AG08396 (cell line): ENCODE results near the gene IP6K2.

Source experiments
- DNase-seq: peaks from one replicate; pipeline ENCODE4 v3.0.0; 2012; ENCODE audit warnings: low spot score, mixed read lengths

IP6K2 gene

DNA sequence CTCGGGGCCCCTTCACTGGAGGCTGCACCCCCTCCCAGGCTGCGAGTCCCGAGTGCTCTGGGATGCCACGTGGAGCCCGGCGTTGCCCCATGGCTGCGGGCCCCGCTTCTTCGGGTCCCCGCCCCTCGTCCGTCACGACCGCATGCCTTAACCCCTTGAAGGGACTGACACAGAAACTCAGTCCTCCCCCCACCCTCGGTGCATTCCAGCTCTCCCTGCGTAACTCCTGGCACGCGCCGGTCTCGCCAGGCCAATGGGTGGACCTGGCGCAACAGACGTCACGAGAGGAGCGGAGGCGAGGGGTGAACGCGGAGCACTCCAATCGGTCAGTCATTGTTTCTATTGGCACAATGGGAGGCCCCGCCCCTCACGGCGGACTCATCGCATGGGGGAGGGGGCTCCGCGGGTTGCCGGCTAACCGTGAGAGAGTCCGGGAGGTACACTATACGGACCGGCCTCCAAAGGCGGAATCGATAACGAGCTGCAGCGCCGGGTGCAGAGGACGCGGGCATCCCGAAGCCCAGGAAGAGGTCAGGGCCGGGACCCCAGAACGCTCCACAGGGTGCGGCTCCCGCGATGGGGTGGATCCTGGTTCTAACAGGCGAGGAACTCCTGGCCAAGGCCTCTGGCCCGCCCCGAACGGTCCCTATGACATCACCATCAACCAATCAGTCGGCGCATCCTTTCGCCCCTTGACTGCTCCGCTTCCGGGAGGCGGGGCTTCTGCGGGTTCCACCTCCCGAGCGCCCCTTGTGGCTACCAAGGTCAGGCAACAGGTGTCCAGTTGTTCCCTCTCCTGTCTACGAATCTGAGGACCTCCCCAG lies 53.3 kb downstream of the IP6K2 start:
- DNase-seq: peak; percentile 98

DNA sequence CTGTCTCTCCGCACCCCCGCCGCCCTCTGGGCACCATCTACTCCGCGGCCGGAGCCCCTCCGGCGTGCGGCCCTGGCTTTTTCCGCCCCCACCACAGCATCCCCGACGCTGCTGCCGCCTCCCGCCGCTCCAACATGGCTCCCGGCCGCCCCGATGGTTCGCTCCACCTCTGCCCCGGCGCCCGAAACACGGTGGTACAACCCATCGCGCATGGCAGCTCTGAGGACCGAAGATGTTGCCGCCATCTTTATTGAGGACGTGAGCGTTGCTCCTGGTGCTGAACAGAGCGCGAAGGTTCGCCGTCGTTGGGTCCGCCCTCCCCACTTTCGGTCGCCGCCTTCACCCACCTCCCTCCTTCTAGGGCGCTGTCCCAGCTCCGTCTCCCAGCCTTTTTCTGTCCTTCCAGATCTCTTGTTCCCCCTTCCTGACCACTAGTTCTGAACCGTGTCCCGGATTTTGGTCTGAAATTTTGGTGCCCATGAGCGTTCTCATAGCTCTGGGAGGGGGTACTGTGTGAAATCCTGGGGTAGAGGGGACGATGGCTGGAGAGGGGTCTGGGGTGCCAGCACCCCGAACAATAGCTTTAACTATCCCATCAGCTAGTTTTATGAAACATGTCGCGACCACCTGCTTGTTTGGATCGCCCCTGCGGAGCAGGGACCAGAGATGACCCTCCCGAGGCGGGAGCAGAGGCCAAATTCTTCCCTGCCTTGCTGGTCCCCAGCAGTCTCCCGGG lies 54.1 kb downstream of the IP6K2 start, which contains the start of gene CELSR3:
TSS of gene CELSR3 (minus strand) at position 134 of the 736 bp plus-strand sequence. CDS start 252 bp downstream, outside the sequence.
- peak; percentile 92 for DNase-seq

DNA sequence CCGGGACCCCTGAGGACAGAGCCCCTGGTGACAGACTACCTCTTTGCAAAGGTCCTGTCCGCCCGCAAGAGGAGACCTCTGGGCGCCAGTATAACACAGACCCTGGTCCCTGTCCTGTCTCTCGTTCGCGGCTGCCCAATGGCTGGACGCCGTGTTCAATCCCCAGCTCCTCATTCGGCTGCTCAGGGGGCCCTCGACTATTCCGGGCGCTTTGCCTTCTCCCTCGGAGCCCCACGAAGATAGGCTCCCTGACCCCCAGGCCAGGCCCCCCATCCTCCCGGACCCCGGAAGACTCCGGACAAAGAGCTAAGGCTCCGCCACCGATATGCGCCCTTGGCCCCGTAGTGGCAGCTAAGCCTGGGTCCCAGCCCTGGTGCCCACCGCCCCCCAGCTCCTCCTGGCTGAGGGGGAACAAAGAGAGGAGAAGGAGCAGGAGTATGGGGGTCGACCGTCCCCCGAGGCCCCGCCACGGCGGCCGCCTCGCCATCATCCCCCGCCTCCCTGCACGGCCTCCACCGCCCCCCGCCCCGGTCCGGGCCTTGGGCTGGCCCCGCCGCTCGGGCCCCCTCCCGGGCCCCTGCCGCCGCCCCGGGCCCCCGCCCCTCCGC lies 54.8 kb downstream of the IP6K2 start:
- no peak for DNase-seq

DNA sequence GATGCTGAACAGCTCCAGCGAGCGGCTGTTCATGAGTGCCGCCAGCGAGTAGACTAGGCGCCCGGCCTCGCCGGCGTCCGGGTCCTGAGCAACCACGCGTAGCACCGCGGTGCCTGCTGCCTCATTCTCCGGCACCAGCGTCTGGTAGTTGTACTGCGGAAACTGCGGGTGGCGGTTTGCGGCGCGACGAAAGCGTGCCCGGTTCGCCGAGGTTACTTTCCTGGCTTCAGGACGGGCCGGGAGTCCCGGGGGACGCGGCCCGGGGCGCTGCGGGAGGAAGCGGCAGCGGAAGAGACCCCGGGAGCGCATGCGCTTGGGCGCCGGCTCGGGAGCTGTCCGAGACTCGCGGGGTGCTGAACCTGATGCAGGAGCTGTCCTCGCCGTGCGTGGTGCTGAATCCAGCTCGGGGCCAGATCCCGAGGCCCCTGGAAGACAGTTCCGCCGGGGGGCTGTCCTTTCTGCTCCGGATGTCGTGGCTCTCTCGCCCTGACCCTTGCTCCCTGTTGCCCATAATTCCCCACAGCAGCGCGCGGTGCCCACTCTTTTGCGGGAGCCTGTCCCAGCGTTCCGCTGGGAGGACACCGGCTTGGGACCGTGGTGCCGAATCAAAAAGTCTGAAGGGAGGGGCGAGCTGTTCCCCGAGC lies 55.4 kb downstream of the IP6K2 start:
- DNase-seq: peak; percentile 92

DNA sequence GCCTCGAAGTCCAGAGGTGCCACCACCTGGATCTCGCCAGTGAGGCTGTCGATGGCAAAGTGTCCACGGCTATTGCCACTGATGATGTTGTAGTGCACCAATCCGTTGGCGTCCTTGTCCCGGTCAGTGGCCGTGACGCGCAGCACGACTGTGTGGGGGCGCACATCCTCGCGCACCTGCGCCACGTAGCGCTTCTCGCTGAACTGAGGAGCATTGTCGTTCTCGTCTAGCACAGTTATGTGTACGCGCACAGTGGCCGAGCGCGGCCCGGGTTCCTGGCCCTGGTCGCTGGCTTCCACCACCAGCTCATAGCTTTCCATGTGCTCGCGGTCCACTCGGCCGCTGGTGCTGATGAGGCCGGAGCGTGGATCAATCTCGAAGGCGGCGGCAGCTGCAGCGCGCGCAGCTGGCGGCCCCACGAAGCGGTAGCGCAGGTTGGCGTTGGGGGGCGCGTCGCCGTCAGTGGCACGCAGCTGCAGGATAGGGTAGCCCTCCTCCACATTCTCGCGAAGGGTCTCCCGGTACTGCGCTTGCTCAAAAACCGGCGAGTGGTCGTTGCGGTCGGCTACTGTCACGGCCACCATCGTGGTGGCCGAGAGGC lies 56.1 kb downstream of the IP6K2 start:
- no peak for DNase-seq

DNA sequence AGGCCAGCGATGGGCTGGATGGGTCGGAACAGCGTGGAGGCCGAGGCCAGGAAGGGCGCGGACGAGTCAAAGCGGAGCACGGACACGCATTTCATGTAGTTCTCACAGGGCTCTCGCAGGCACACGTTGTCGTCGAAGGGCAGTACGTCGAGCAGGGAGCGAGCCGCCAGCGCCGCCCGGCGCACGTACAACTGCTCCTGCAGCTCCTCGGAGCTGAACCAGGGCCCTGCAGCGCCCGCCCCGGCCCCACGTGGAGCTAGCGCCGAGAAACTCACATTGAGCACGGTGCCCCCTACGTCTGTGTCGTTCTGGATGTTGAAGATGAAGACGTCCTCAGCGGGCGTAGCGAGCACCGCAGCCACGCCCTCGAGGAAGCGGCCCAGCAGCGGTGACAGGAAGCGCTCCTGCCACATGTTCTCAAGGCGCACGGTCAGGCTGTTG lies 60.2 kb downstream of the IP6K2 start:
- no peak for DNase-seq

DNA sequence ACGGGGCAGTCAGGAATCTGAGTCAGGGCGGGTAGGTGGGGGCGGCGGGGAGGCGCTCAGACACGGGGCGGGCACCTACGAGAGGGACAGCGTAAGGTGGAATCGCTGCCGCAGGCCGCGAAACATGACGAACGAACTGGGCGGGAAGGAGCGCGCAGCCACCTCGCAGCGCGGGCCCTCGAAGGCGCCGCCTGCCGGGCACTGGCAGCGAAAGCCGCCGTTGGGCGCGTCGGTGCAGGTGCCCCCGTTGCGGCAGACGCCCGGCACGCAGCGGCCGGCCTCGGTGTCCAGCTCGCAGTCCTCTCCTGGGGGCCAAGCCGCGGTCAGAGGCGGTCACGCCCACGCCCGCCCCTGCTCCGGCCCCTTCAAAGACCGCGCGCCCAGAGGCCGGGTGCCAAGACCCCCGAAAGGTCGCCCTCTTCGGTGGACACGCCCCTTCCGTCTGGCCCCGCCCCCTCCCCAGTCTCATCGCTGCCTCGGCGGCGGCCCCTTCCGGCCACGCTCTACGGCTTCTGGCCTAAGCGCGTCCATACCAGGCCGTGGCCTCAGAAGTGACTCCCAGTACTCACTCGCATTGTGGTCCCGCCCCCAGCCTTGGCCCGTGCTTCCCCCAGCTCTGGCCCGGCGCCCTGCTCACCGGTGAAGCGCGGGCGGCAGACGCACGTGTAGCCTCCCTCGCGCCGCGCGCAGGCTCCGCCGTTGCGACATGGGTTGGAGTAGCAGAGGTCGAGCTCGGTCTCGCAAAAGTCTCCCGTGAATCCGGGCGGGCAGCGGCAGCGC lies 60.8 kb downstream of the IP6K2 start:
- DNase-seq: peak; percentile 90

DNA sequence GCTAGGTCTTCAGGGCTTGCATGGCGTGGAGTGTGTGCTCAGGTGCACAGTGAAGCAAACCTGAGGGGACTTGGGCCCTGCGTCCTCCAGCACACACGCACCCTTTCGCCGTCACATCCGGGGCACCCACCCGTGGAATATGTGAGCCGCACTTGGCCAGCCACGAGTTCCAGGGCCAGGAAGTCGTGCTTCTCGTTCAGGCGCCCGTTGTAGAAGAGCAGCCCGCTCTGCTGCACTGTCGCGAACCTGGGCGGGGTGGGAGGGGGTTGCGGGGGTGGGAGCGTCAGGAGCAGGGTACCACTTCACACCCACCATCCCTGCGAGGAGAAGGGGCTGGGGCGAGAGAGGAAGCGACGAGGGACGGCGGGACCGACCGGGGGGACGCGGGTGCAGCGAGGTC lies 61.4 kb downstream of the IP6K2 start:
- no peak for DNase-seq

DNA sequence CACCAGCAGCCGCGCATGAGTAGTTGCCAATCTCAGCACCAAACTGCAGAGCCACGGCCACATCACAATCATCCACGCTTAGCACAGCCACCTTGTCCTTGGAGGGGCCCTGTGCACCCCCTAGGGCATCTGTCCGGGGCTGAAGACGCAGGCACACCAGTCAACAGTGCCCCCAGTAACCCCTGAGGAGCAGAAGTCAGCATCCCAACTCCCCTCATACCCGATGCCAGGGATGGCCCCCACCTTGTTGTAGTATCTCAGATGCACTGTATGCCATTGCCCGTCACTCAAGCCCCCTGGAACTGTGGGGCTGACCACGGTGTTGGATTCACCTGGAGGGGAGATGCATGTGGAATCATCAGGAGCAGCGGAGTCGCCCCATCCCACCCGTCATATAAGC lies 62.0 kb downstream of the IP6K2 start:
- no peak for DNase-seq

DNA sequence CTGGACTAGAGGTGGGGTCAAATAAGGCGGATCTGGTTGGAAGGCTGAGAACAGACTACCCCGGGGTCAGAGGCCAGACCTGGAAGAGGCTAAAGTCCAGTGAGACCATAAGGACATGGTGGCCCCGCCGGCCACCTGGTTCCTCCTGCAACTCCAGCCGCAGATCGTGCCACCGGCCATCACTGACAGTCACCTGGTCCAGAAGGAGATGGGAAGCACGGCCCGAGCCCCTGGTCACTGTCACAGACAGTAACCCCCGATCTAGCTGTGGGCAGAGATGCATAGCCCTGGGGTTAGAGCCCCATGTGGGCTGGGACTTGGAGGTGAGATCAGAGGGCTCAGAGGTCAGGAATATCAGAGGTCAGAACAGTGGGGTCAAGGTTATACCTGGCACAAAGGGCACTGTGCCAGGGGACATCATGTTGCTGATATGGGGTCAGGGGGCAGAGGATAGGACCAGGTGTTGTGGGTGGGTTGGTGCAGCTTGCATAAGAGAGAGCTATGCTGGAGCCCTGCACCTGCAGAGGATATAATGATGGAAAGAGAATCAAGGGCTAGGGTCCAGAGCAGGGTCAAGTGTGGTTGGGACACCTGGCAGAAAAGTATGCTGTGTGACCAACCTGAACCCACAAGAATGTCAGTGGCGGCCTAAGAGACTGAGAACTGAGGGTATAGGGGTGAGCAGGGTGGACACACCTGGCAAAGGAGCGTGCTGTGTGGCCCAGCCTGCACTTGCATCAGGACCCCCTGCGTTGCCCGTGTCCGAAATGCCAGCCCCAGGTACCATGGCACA lies 63.9 kb downstream of the IP6K2 start:
- no peak for DNase-seq

DNA sequence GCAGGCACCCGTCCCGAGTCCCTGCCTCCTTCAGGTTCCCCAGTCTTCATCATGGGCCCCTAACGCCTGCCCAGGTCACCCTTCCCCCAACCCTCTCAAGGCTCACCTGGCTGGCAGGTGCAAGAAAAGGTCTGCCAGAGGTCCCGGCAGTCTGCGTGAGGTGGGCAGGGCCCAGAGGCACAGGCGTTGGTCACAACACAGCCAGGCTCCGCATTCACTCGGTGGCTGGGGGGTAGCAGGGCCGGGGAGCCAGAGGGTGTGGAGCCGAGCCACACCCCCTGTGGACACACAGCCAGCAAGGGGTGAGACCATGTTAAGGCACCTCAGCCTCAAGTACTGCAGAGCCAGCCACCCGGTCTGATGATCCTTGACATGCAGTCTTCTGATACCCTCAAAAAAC lies 65.2 kb downstream of the IP6K2 start:
- DNase-seq: no peak

DNA sequence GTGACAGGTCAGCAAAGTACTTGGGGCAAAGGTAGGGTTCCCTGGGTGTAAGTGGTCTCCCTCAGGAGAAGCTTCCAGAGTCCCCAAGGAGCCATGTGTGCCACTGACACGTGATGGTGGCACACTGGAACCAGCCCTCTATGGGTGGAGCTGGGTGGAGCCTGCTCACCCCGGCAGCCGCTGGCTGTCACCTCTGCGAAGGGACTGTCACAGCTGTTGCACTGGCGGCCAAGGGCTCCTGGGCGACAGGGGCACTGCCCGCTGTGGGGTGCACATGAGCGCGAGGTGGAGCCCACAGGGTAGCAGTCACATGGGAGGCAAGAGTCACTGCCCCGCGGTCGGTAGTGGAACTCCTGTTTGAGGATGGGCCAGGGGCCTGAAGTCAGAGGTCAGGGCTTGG lies 66.3 kb downstream of the IP6K2 start:
- DNase-seq: no peak

DNA sequence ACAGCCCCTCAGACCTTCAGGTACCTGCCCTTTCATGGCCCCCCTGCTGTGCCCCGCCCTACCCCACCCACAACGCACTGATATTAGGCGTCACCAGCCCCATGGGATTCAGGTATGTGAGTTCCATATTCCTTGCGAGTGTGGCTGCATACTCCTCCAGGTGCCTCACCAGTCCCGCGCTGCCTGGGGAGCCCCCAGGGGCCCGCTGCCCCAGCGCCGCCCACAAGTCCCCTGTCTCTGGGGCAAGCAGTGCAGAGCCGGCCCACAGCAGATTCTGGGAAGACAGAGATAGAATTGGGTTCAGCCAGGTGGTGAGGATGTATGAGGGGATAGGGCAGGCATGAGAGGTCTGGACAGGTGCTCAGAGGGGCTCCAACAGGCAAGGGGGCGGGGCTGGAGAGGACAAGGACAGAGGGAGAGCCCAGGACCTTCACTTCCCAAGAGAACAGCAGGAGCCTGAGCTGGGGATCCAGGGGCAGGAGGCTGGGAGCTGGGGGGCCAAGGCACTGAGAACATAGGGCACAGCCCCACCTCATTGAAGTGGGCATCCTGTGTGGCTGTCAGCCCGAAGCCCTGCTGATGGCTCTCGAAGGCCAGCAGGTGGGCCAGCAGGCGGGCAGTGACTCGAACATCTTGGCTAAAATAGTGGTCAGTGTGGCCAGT lies 68.7 kb downstream of the IP6K2 start:
- no peak for DNase-seq

DNA sequence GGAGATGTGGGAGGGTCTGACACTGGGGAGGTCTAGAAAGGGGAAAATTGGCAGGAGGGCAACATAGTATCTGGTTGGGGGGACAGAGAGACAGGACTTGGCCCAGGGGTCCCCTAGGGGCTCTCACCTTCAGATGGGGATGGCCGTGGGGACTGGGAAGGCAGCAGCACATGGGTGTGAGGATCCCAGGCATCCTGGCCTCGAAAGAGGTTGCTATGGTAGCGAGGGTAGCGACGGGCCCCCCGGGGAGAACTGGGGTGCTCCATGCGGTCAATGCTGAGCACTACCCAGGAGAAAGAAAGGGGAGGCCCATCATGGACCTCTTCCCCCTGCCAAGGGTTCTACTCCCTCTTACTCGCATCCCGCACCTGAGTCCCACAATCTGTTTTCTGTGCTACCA lies 69.3 kb downstream of the IP6K2 start:
- DNase-seq: no peak

DNA sequence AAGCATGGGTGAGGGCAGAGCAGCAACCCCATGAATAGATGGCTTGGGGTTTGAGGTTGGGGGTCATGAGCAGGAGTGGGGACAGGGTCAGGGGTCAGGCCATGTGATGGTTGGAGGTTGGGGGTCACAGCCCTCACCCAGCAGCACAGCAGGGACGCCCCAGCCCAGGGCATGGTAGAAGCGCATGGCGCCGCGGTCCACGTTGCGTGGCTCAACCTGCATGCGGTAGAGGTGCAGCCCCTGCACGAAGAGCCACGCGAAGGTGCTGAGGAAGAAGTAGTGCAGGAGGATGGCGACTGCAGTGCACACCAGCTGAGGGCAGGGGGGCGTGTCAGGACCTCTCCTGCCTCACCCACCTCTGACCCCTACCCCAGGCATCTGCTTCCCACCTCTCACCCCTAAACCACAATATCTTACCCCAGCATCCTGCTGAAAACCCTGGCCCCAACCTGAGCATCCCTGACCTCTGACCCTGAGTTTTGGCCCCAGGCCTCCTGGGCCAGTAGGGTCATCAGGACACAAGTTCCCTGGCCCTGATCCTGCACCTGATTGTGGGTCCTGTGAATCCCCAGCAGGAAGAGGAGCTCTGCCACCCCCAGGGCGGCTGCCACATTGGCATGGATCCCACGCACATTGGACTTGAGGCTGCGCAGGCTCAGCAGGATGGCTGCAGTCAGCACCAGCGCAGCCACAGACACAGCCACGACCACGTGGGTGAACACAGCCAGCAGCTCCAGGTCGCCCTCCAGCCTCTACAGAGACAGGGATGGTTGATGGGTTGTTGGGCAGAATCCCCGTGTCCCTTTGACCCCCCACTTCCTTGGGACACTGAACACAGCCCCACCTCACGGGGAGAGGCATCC lies 71.9 kb downstream of the IP6K2 start:
- DNase-seq: no peak

DNA sequence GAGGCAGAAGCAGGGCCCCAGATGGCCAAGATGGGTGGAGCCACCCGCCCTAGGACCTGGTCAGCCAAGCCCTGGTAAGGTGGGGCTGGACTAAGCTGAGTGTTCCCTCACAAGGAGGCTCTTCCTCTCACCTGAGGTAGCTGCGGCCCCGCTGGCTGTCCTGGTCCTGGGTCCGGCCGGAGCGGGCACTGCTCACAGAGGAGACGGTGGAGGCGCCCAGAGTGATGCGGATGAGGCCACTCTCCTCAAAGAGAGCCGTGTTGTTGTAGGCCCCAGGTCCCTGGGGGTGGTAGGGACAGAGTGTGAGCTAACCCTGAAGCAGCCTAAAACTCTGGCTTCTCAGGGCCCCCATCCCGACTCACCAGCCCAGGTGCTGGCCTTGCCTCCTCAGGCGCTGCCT lies 74.4 kb downstream of the IP6K2 start:
- no peak for DNase-seq

DNA sequence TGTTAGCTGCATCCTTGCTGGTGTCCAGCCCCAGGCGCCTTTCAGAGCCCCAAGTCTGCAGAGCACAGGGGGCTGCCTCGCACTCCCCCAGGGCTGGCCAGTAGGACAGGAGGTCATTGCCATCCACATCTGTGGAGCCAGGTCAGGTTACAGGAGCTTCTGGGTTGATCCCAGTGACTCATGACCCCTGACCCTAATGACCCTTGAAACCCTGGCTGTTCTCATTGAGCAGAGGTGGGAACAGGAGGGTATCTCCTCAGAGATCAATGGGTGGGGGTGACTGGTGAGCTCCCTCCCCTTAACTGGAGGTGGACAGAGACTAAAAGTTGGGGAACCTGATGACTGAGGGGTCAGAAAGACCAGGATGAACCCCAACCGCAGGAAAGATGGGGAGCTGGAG lies 75.6 kb downstream of the IP6K2 start:
- DNase-seq: no peak

DNA sequence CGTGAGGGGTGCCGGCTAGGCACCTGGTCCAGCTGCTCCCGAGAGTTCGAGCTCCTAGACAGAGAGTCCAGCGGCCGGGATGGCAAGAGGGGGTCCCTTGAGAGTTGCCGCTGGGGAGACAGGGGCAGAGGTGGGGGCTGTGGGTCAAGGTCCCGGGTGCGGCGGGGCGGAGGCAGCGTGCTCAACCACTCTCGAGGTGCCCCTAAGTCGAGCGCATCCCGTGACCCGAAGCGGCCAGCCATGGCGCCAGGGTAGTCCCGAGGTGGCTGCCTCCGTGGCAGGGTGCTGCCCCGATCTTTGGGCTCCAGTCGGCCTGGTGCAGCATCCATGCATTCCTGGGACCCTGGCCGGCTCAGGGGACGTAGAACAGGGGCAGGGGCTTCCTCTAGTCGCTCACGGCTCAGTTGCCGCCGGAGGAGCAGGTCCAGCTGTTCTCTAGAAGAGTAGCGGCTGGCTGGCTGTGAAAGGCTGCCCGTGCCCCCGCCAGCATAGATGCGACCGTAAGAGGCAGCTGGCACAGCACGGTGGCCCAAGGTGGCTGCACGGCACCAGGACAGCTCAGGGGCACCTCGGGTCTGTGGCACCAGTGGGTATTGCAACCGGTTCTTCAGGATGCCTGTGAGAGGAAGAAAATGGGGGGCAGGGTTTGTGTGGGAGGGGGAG lies 76.9 kb downstream of the IP6K2 start:
- DNase-seq: no peak
